HEK293 (cell line): Measurements from ENCODE around the gene NCK2.

Source experiments
- CTCF ChIA-PET: fragments of 350-600 bp; formaldehyde crosslinking; extraction: SDS; loops from one replicate; lab custom pipeline; 2021; ENCODE audit warnings: antibody characterized with exemption; lab: Yijun Ruan, JAX
- POLR2A ChIA-PET: fragments of 300-600 bp; formaldehyde crosslinking; extraction: SDS; loops from one replicate; lab custom pipeline; 2020; ENCODE audit warnings: antibody characterized with exemption, inconsistent platforms; lab: Yijun Ruan, JAX
- H3K27ac ChIP-seq: fragments of 200-500 bp; sonication (Bioruptor generic); 2 replicates; pipeline ENCODE4 v1.5.1; 2014; ENCODE audit warnings: low read depth, low read length, control low read depth, inconsistent platforms; ENCODE audit errors: extremely low read depth
- H3K36me3 ChIP-seq, 2 experiments: fragments of 200-500 bp in 1 of 2; sonication (Bioruptor generic) in 1 of 2; 1 replicate in 1 of 2; 2 replicates in 1 of 2; pipeline ENCODE4 v1.5.1; 2014 to 2017; ENCODE audit warnings: inconsistent platforms in 2 of 2, low read length in 2 of 2; ENCODE audit not compliant: control insufficient read depth in 2 of 2, insufficient read depth in 1 of 2
- H3K4me1 ChIP-seq: fragments of 200-500 bp; sonication (Bioruptor generic); 2 replicates; pipeline ENCODE4 v1.5.1; 2014; ENCODE audit warnings: mild to moderate bottlenecking, low read length, inconsistent platforms; ENCODE audit not compliant: control insufficient read depth, insufficient read depth
- H3K4me3 ChIP-seq: 2 replicates; pipeline ENCODE4 v1.5.1; 2011; ENCODE audit warnings: low read depth, mild to moderate bottlenecking, control low read depth, low read length, moderate library complexity
- H3K9me3 ChIP-seq: fragments of 200-500 bp; sonication (Bioruptor generic); 2 replicates; pipeline ENCODE4 v1.5.1; 2014; ENCODE audit warnings: low read depth, low read length, inconsistent platforms; ENCODE audit not compliant: control insufficient read depth, insufficient read depth
- AEBP2 ChIP-seq: fragments of 450-650 bp; formaldehyde crosslinking; IDR thresholded peaks from 2 replicates; pipeline ENCODE4 v1.5.1; 2016; ENCODE audit warnings: missing biosample characterization, missing genetic modification characterization, borderline replicate concordance
- HOXC10 ChIP-seq: sonication (generic); formaldehyde crosslinking; IDR thresholded peaks from 2 replicates; pipeline ENCODE4 v1.8.1; 2023; ENCODE audit warnings: mild to moderate bottlenecking, missing genetic modification reagents
- MEIS1 ChIP-seq: sonication (generic); formaldehyde crosslinking; IDR thresholded peaks from 2 replicates; pipeline ENCODE4 v1.8.1; 2022; ENCODE audit warnings: missing genetic modification reagents, mild to moderate bottlenecking, borderline replicate concordance
- YY1 ChIP-seq: fragments of 450-650 bp; formaldehyde crosslinking; IDR thresholded peaks from 2 replicates; pipeline ENCODE4 v1.5.1; 2018; ENCODE audit warnings: missing biosample characterization, missing genetic modification characterization
- ZBTB6 ChIP-seq: fragments of 450-650 bp; formaldehyde crosslinking; IDR thresholded peaks from 2 replicates; pipeline ENCODE4 v1.5.1; 2017; ENCODE audit warnings: missing biosample characterization, missing genetic modification characterization
- ZNF174 ChIP-seq: fragments of 450-650 bp; formaldehyde crosslinking; IDR thresholded peaks from 2 replicates; pipeline ENCODE4 v1.5.0; 2017; ENCODE audit warnings: missing biosample characterization, mild to moderate bottlenecking, missing genetic modification characterization
- ZNF18 ChIP-seq: fragments of 450-650 bp; formaldehyde crosslinking; IDR thresholded peaks from 2 replicates; pipeline ENCODE4 v1.5.1; 2016; ENCODE audit warnings: missing biosample characterization, missing genetic modification characterization
- ZNF311 ChIP-seq: fragments of 450-650 bp; formaldehyde crosslinking; IDR thresholded peaks from 2 replicates; pipeline ENCODE4 v1.5.1; 2017; ENCODE audit warnings: missing biosample characterization, missing genetic modification characterization, borderline replicate concordance
- ZNF362 ChIP-seq: fragments of 450-650 bp; formaldehyde crosslinking; IDR thresholded peaks from 2 replicates; pipeline ENCODE4 v1.5.1; 2016; ENCODE audit warnings: missing biosample characterization, missing genetic modification characterization
- ZNF433 ChIP-seq: fragments of 450-650 bp; formaldehyde crosslinking; IDR thresholded peaks from 2 replicates; pipeline ENCODE4 v1.5.1; 2016; ENCODE audit warnings: missing biosample characterization, missing genetic modification characterization, low read depth
- ZNF488 ChIP-seq: fragments of 450-650 bp; formaldehyde crosslinking; IDR thresholded peaks from 2 replicates; pipeline ENCODE4 v1.5.1; 2016; ENCODE audit warnings: missing biosample characterization, missing genetic modification characterization
- ZNF600 ChIP-seq: fragments of 450-650 bp; formaldehyde crosslinking; IDR thresholded peaks from 2 replicates; pipeline ENCODE4 v1.5.1; 2016; ENCODE audit warnings: missing biosample characterization, missing genetic modification characterization
- ZNF645 ChIP-seq: fragments of 450-650 bp; formaldehyde crosslinking; IDR thresholded peaks from 2 replicates; pipeline ENCODE4; 2016; ENCODE audit warnings: missing biosample characterization, missing genetic modification characterization
- ZNF677 ChIP-seq: fragments of 450-650 bp; IDR thresholded peaks from 2 replicates; pipeline ENCODE4 v1.5.0; 2018; ENCODE audit warnings: missing biosample characterization, mild to moderate bottlenecking, missing genetic modification characterization, moderate library complexity

The NCK2 gene

GRCh38 chr2:105890111-105890510, 145.4 kb downstream of the NCK2 start:
- ChIA-PET POLR2A (no interaction called here), CTCF (interaction anchor here (1.1 kb wide), 1 partner anchor 314 kb away, joined by 3 read pairs; no protein-coding TSS in a partner anchor)
- H3K9me3 ChIP-seq: no peaks in the 10 kb centered on the region
- peaks cover 0 to 17% of the 10 kb centered on the region in 2 experiments; a peak in 2 of 3 replicates for H3K36me3 ChIP-seq
- H3K27ac ChIP-seq: no peak overlapping the region
- H3K4me1 ChIP-seq: no peaks in the 10 kb centered on the region
- H3K4me3 ChIP-seq: no peak overlapping the region
- TF ChIP-seq ZNF488 (tag by site-specific recombination) (no peak), HOXC10 (CRISPR knock-in tag) (no peak), ZNF362 (tag by site-specific recombination) (no peak), ZNF677 (tag by site-specific recombination) (no peak), ZNF433 (tag by site-specific recombination) (no peak), MEIS1 (CRISPR knock-in tag) (no peak), AEBP2 (tag by site-specific recombination) (no peak), YY1 (no peak), ZNF645 (no peak), ZBTB6 (tag by site-specific recombination) (no peak)

GRCh38 chr2:105890856-105891255, 146.1 kb downstream of the NCK2 start:
- Histone ChIP-seq H3K4me3 (no peak overlapping the region), H3K9me3 (no peaks in the 10 kb centered on the region), H3K36me3 (peaks cover 0 to 20% of the 10 kb centered on the region in 2 experiments; a peak in 2 of 3 replicates), H3K4me1 (no peaks in the 10 kb centered on the region), H3K27ac (no peak overlapping the region)
- ChIA-PET CTCF (interaction anchor here (1.1 kb wide), 1 partner anchor 314 kb away, joined by 3 read pairs; no protein-coding TSS in a partner anchor), POLR2A (no interaction called here)
- TF ChIP-seq ZNF18 (tag by site-specific recombination) (no peak), ZNF311 (tag by site-specific recombination) (no peak), ZNF174 (tag by site-specific recombination) (no peak), ZNF600 (tag by site-specific recombination) (no peak)
